Neural progenitor cell (in vitro differentiated cells): ENCODE data around the gene CCDC178. TPM values are rescaled to one million over a fixed set of nuclear protein-coding genes. Genes with fewer than 3 reads are reported as not detected.
"Not testable (repeated sequence)": the region's sequence is repeated elsewhere in the genome, so short reads cannot be mapped to it uniquely, and the experiment has no call there.

Experiments
- DNase-seq: peaks from one replicate; pipeline ENCODE4 v3.0.0-alpha.2; 2016; ENCODE audit warnings: low spot score
- H2AFZ ChIP-seq: fragments of 200-600 bp; sonication (generic); replicated peaks from 2 replicates; pipeline ENCODE4 v1.6.1; 2016; ENCODE audit warnings: antibody characterized with exemption
- H3F3A ChIP-seq: fragments of 200-600 bp; sonication (generic); 2 replicates; pipeline ENCODE4 v1.6.1; 2016; ENCODE audit warnings: antibody characterized with exemption, low read depth
- H3K27ac ChIP-seq: fragments of 200-600 bp; sonication (generic); 2 replicates; pipeline ENCODE4 v1.5.1; 2016; ENCODE audit warnings: mild to moderate bottlenecking
- H3K27me3 ChIP-seq: fragments of 200-600 bp; sonication (generic); 2 replicates; pipeline ENCODE4 v1.6.1; 2016; ENCODE audit warnings: mild to moderate bottlenecking, moderate library complexity
- H3K36me3 ChIP-seq: fragments of 200-600 bp; sonication (generic); 2 replicates; pipeline ENCODE4 v1.5.1; 2016
- H3K4me1 ChIP-seq: fragments of 200-600 bp; sonication (generic); 2 replicates; pipeline ENCODE4 v1.6.1; 2016; ENCODE audit warnings: mixed run types
- H3K4me2 ChIP-seq: fragments of 200-600 bp; sonication (generic); 2 replicates; pipeline ENCODE4 v1.6.1; 2016
- H3K4me3 ChIP-seq: fragments of 200-600 bp; sonication (generic); 2 replicates; pipeline ENCODE4 v1.5.1; 2016
- H3K79me2 ChIP-seq: fragments of 200-600 bp; sonication (generic); 2 replicates; pipeline ENCODE4 v1.6.1; 2016; ENCODE audit warnings: low read depth
- H3K9ac ChIP-seq: fragments of 200-600 bp; sonication (generic); 2 replicates; pipeline ENCODE4 v1.6.1; 2016
- H3K9me3 ChIP-seq: fragments of 200-600 bp; sonication (generic); 2 replicates; pipeline ENCODE4 v1.5.1; 2016; ENCODE audit warnings: low read depth
- H4K20me1 ChIP-seq: fragments of 200-600 bp; sonication (generic); 2 replicates; pipeline ENCODE4 v1.6.1; 2016; ENCODE audit warnings: low read depth
- H3K27ac Mint-ChIP-seq: 3 replicates; pipeline ENCODE4 v1.8.0; 2021; ENCODE audit warnings: mixed read lengths
- H3K27me3 Mint-ChIP-seq: 2 replicates; pipeline ENCODE4 v1.8.0; 2022; ENCODE audit warnings: low read depth, mild to moderate bottlenecking, inconsistent platforms, moderate library complexity, mixed read lengths; ENCODE audit not compliant: insufficient read depth
- H3K36me3 Mint-ChIP-seq: 3 replicates; pipeline ENCODE4 v1.8.0; 2021; ENCODE audit warnings: mixed read lengths
- H3K4me1 Mint-ChIP-seq: 3 replicates; pipeline ENCODE4 v1.8.0; 2021; ENCODE audit warnings: mixed read lengths
- H3K4me3 Mint-ChIP-seq: 3 replicates; pipeline ENCODE4 v1.8.0; 2021; ENCODE audit warnings: mild to moderate bottlenecking, moderate library complexity, mixed read lengths
- H3K9me3 Mint-ChIP-seq: 3 replicates; pipeline ENCODE4 v1.8.0; 2020; ENCODE audit warnings: mixed read lengths
- CTCF ChIP-seq: fragments of 200-600 bp; sonication (generic); IDR thresholded peaks from 2 replicates; pipeline ENCODE4 v1.5.1; 2017; ENCODE audit warnings: antibody characterized with exemption, mild to moderate bottlenecking
- EZH2 ChIP-seq: fragments of 200-600 bp; sonication (generic); IDR thresholded peaks from 2 replicates; pipeline ENCODE4 v1.6.1; 2017; ENCODE audit warnings: antibody characterized with exemption, mild to moderate bottlenecking, moderate library complexity
- EZH2phosphoT487 ChIP-seq: fragments of 200-600 bp; sonication (generic); IDR thresholded peaks from 2 replicates; pipeline ENCODE4 v1.6.1; 2017; ENCODE audit warnings: antibody characterized with exemption
- total RNA-seq: library from RNA; depleted of rRNA; stranded (reverse); fragments of >200 nt; gene quantifications from 2 replicates; pipeline ENCODE4 v1.2.3, GENCODE V29; 2015; ENCODE audit warnings: low replicate concordance

Gene CCDC178
- total RNA-seq, 1 donor from 2014 or later: 0.51 TPM

- Histone ChIP-seq H4K20me1 (no peaks in the 10 kb centered on the region), H3K9me3 (no peaks in the 10 kb centered on the region), H3K36me3 (no peaks in the 10 kb centered on the region), H2AFZ (peak overlapping the region; percentile 78), H3K27me3 (no peaks in the 10 kb centered on the region), H3F3A (no peaks in the 10 kb centered on the region), H3K79me2 (no peaks in the 10 kb centered on the region), H3K4me1 (no peaks in the 10 kb centered on the region), H3K4me2 (no peak overlapping the region), H3K4me3 (no peak overlapping the region), H3K9ac (no peak overlapping the region), H3K27ac (no peak overlapping the region)
- Mint-ChIP-seq H3K27me3 (no peaks in the 10 kb centered on the region), H3K9me3 (no peaks in the 10 kb centered on the region), H3K27ac (peak overlapping the region; percentile 70), H3K4me3 (no peak overlapping the region), H3K4me1 (no peaks in the 10 kb centered on the region), H3K36me3 (no peaks in the 10 kb centered on the region)
- peak; percentile 37 for DNase-seq
- TF ChIP-seq EZH2: no peak
- TF ChIP-seq EZH2phosphoT487: no peak
- no peak for TF ChIP-seq CTCF
These were observed 16.1 kb downstream of the CCDC178 start for GRCh38 chr18:33424266-33424946.

GRCh38 chr18:33421225-33421624 is 19.3 kb downstream of the CCDC178 start:
- H4K20me1 ChIP-seq: no peaks in the 10 kb centered on the region
- peaks cover 6% of the 10 kb centered on the region for H3K9me3 Mint-ChIP-seq
- no peaks in the 10 kb centered on the region for H3K4me1 ChIP-seq
- no peaks in the 10 kb centered on the region for H3K4me1 Mint-ChIP-seq
- H3K27me3 ChIP-seq: no peaks in the 10 kb centered on the region
- no peaks in the 10 kb centered on the region for H3K36me3 ChIP-seq
- H3K36me3 Mint-ChIP-seq: no peaks in the 10 kb centered on the region
- H3F3A ChIP-seq: no peaks in the 10 kb centered on the region
- no peak overlapping the region for H3K9ac ChIP-seq
- no peak overlapping the region for H3K4me3 Mint-ChIP-seq
- H2AFZ ChIP-seq: peak overlapping the region; percentile 13
- H3K9me3 ChIP-seq: no peaks in the 10 kb centered on the region
- TF ChIP-seq EZH2phosphoT487 (no peak), EZH2 (no peak), CTCF (no peak)
- H3K27ac ChIP-seq: no peak overlapping the region
- no peak for DNase-seq
- H3K27me3 Mint-ChIP-seq: no peaks in the 10 kb centered on the region
- H3K4me2 ChIP-seq: no peak overlapping the region
- H3K27ac Mint-ChIP-seq: no peak overlapping the region
- no peak overlapping the region for H3K4me3 ChIP-seq
- no peaks in the 10 kb centered on the region for H3K79me2 ChIP-seq

GRCh38 chr18:33404244-33404873 is 36.2 kb downstream of the CCDC178 start:
- H3K4me3 ChIP-seq: no peak overlapping the region
- H3K27ac Mint-ChIP-seq: no peak overlapping the region
- no peaks in the 10 kb centered on the region for H3K36me3 ChIP-seq
- no peaks in the 10 kb centered on the region for H3K4me1 Mint-ChIP-seq
- H3K27me3 Mint-ChIP-seq: no peaks in the 10 kb centered on the region
- no peak overlapping the region for H3K27ac ChIP-seq
- H3K9ac ChIP-seq: no peak overlapping the region
- no peak overlapping the region for H2AFZ ChIP-seq
- H3F3A ChIP-seq: no peaks in the 10 kb centered on the region
- H3K4me1 ChIP-seq: no peaks in the 10 kb centered on the region
- no peaks in the 10 kb centered on the region for H3K79me2 ChIP-seq
- no peaks in the 10 kb centered on the region for H3K9me3 ChIP-seq
- DNase-seq: no peak
- TF ChIP-seq EZH2phosphoT487 (no peak), CTCF (peak; percentile 62)
- H3K9me3 Mint-ChIP-seq: no peaks in the 10 kb centered on the region
- H3K27me3 ChIP-seq: no peaks in the 10 kb centered on the region
- H3K4me2 ChIP-seq: no peak overlapping the region
- no peaks in the 10 kb centered on the region for H4K20me1 ChIP-seq
- H3K36me3 Mint-ChIP-seq: no peaks in the 10 kb centered on the region
- no peak overlapping the region for H3K4me3 Mint-ChIP-seq

- H3K9me3 Mint-ChIP-seq, H3K4me1 ChIP-seq, H3K9me3 ChIP-seq, DNase-seq, H4K20me1 ChIP-seq, H3K27me3 Mint-ChIP-seq, H3K27ac ChIP-seq, H2AFZ ChIP-seq, H3K4me3 ChIP-seq, H3F3A ChIP-seq, H3K4me2 ChIP-seq, H3K9ac ChIP-seq, H3K27ac Mint-ChIP-seq, H3K36me3 ChIP-seq, H3K36me3 Mint-ChIP-seq, H3K27me3 ChIP-seq, H3K4me3 Mint-ChIP-seq, H3K4me1 Mint-ChIP-seq, H3K79me2 ChIP-seq: not testable (repeated sequence)
These were observed 41.6 kb downstream of the CCDC178 start for GRCh38 chr18:33398939-33399338.
